K562 (cell line): ENCODE results near the gene POLE2. TPM values are rescaled to one million over a fixed set of nuclear protein-coding genes. Genes with fewer than 3 reads are reported as not detected.
"Not testable (repeated sequence)": the region's sequence is repeated elsewhere in the genome, so short reads cannot be mapped to it uniquely, and the experiment has no call there.

ENCODE experiments used
- ATAC-seq: fragments of 200-7000 bp; cut with Tn5 transposase; 3 replicates; pipeline ENCODE4 v1.9.1; 2020; ENCODE audit warnings: moderate library complexity
- BruUV-seq: library from RNA; stranded (reverse); fragments of 400-500 nt; replicated peaks from 2 replicates; lab custom pipeline; 2021; lab: Mats Ljungman, UMichigan
- CTCF ChIA-PET: fragments of 300-600 bp; formaldehyde crosslinking; extraction: SDS; loops from one replicate; lab custom pipeline; 2021; ENCODE audit warnings: low intra/inter-chr PET ratio; lab: Yijun Ruan, JAX
- POLR2A ChIA-PET: fragments of 300-600, 350-650 bp; sonication (Branson Sonifier 250); formaldehyde crosslinking; extraction: SDS; loops from one replicate; lab custom pipeline; 2021; ENCODE audit warnings: antibody characterized with exemption, inconsistent platforms; lab: Yijun Ruan, JAX
- DNase-seq, 4 experiments: peaks; one replicate each; pipeline versions ENCODE4 v3.0.0 to v3.0.0-alpha.2; 2011 to 2018; ENCODE audit warnings: low spot score in 3 of 4, mixed read lengths in 3 of 4; ENCODE audit errors: extremely low read depth in 1 of 4
- FAIRE-seq: peaks from 2 replicates; lab custom pipeline; 2011; peaks lifted over from hg19 to GRCh38; lab: Jason Lieb, UNC
- H2AFZ ChIP-seq: 2 replicates; pipeline ENCODE4 v1.6.0; 2011; ENCODE audit warnings: low read depth, low read length, control low read depth, inconsistent platforms
- H3K27ac ChIP-seq: fragments of 200-600 bp; 3 replicates; pipeline ENCODE4 v1.8.0; 2011; ENCODE audit warnings: low read depth, mild to moderate bottlenecking, control low read depth, inconsistent platforms, low read length, moderate library complexity, mixed read lengths; ENCODE audit errors: extremely low read depth
- H3K27me3 ChIP-seq, 2 experiments: fragments of 300-600 bp in 1 of 2; 2 replicates in 1 of 2; 3 replicates in 1 of 2; pipeline versions ENCODE4 v1.6.0 to v1.8.0; 2011; ENCODE audit warnings: inconsistent platforms in 2 of 2, low read length in 2 of 2, mild to moderate bottlenecking in 1 of 2, mixed read lengths in 1 of 2, moderate library complexity in 1 of 2; ENCODE audit not compliant: control insufficient read depth in 2 of 2, insufficient read depth in 2 of 2
- H3K36me3 ChIP-seq: fragments of 300-600 bp; 3 replicates; pipeline ENCODE4 v1.8.0; 2011; ENCODE audit warnings: mild to moderate bottlenecking, low read length, inconsistent platforms; ENCODE audit not compliant: control insufficient read depth, insufficient read depth
- H3K4me1 ChIP-seq, 2 experiments: fragments of 200-600 bp in 1 of 2; replicated peaks in 1 of 2; 2 replicates in 1 of 2; 3 replicates in 1 of 2; pipeline versions ENCODE4 v1.5.1 to v1.8.0; 2011; ENCODE audit warnings: inconsistent platforms in 2 of 2, low read length in 2 of 2, mild to moderate bottlenecking in 1 of 2, mixed read lengths in 1 of 2, moderate library complexity in 1 of 2; ENCODE audit not compliant: control insufficient read depth in 2 of 2, insufficient read depth in 2 of 2
- H3K4me2 ChIP-seq: 2 replicates; pipeline ENCODE4 v1.6.1; 2011; ENCODE audit warnings: low read length, control low read depth, inconsistent platforms, mixed read lengths; ENCODE audit not compliant: insufficient read depth
- H3K4me3 ChIP-seq: fragments of 200-600 bp; sonication (generic), shearing (Covaris generic); 2 replicates; pipeline ENCODE4 v1.5.1; 2016; ENCODE audit warnings: control low read depth, inconsistent platforms
- H3K79me2 ChIP-seq: fragments of 200-600 bp; 3 replicates; pipeline ENCODE4 v1.8.0; 2011; ENCODE audit warnings: low read length, inconsistent platforms; ENCODE audit not compliant: control insufficient read depth, insufficient read depth
- H3K9ac ChIP-seq, 2 experiments: 2 replicates each; pipeline versions ENCODE4 v1.6.0 to v1.6.1; 2011; ENCODE audit warnings: low read depth in 2 of 2, low read length in 2 of 2, control low read depth in 1 of 2, inconsistent platforms in 1 of 2, mild to moderate bottlenecking in 1 of 2, mixed read lengths in 1 of 2; ENCODE audit not compliant: insufficient read depth in 1 of 2
- H3K9me1 ChIP-seq: one replicate; pipeline ENCODE4 v1.6.0; 2011; ENCODE audit warnings: inconsistent platforms, mild to moderate bottlenecking, low read length, moderate library complexity; ENCODE audit not compliant: control insufficient read depth, insufficient read depth
- H3K9me3 ChIP-seq: replicated peaks from 2 replicates; pipeline ENCODE4 v1.5.1; 2011; ENCODE audit warnings: low read depth, low read length, inconsistent platforms; ENCODE audit not compliant: control insufficient read depth, insufficient read depth
- H4K20me1 ChIP-seq: replicated peaks from 2 replicates; pipeline ENCODE4 v1.6.1; 2011; ENCODE audit warnings: low read length, inconsistent platforms, mixed read lengths; ENCODE audit not compliant: control insufficient read depth, insufficient read depth
- ADNP ChIP-seq: fragments of 200-800 bp; sonication (Bioruptor generic); IDR thresholded peaks from 2 replicates; pipeline ENCODE4 v1.6.1; 2016; ENCODE audit warnings: missing genetic modification characterization, missing compliant biosample characterization
- HIVEP1 ChIP-seq: fragments of 250-450 bp; sonication (Bioruptor Pico); IDR thresholded peaks from 2 replicates; pipeline ENCODE4 v1.4.0; 2020; ENCODE audit warnings: mild to moderate bottlenecking
- MED1 ChIP-seq: sonication (generic); formaldehyde crosslinking; IDR thresholded peaks from 2 replicates; pipeline ENCODE4 v1.8.1; 2023; ENCODE audit warnings: missing genetic modification reagents, borderline replicate concordance
- NR4A1 ChIP-seq, 2 experiments: fragments of 250-450 bp in 1 of 2; fragments of 450-650 bp in 1 of 2; sonication (Bioruptor Pico) in 1 of 2; IDR thresholded peaks; 2 replicates each; pipeline versions ENCODE4 v1.4.0 to v1.6.1; 2016 to 2020; ENCODE audit warnings: mild to moderate bottlenecking in 2 of 2, missing compliant biosample characterization in 1 of 2, missing genetic modification characterization in 1 of 2, moderate library complexity in 1 of 2
- SREBF2 ChIP-seq: sonication (generic); formaldehyde crosslinking; IDR thresholded peaks from 2 replicates; pipeline ENCODE4 v1.4.0; 2020; ENCODE audit warnings: mild to moderate bottlenecking, missing genetic modification reagents
- ZNF41 ChIP-seq: fragments of 250-450 bp; sonication (Bioruptor Pico); conservative IDR thresholded peaks from 2 replicates; pipeline ENCODE4 v1.4.0; 2020; ENCODE audit warnings: mild to moderate bottlenecking
- WGBS: fragments of 100-300 bp; shearing (Covaris generic); methylation state at CpG from one replicate; pipeline ENCODE4 v1.1.6; 2016; ENCODE audit warnings: low coverage, mixed read lengths; ENCODE audit not compliant: insufficient coverage; ENCODE audit errors: missing lambda C conversion rate; 5-methylcytosine and 5-hydroxymethylcytosine counted together
- in situ Hi-C: fragments of 300-500 bp; cut with MboI; formaldehyde crosslinking; loops from 4 replicates; pipeline ENCODE4 v1.15.0; 2018; ENCODE audit warnings: inconsistent platforms, mixed read lengths
- intact Hi-C: fragments of 100-400 bp; cut with micrococcal nuclease; formaldehyde crosslinking; loops from 2 replicates; pipeline ENCODE4 v1.14.2; 2022
- polyA plus RNA-seq, 8 experiments: library from polyadenylated mRNA; depleted of rRNA in 4 of 8; stranded (reverse) in 5 of 8; unstranded in 3 of 8; fragments of >200 nt; fragmentation: Nextera tagmentation in 2 of 8; fragmentation: Illumina TruSeq in 1 of 8; extraction: Ambion mirVana in 2 of 8; extraction: Trizol in 1 of 8; gene quantifications; 2 replicates each; pipeline versions ENCODE4 v1.2.1 to v1.2.3, GENCODE V29; 2011 to 2014; ENCODE audit warnings: inconsistent platforms in 1 of 8, missing spikeins in 1 of 8
- total RNA-seq, 7 experiments: library from RNA; depleted of rRNA in 6 of 7; stranded (reverse); fragments of >200 nt in 6 of 7; fragmentation: Illumina TruSeq in 2 of 7; extraction: Trizol in 2 of 7; gene quantifications; 2 replicates each; pipeline versions ENCODE4 v1.2.1 to v1.2.3, GENCODE V29; 2011 to 2021; ENCODE audit warnings: low replicate concordance in 1 of 7

POLE2 gene
- total and polyA plus RNA-seq, 9 of the 15 experiments (the other 6 are each of a cell fraction or from before 2014, with no cell fraction given), result 30.7 to 78.4 (median 55.4) TPM

GRCh38 chr14:49702725-49703124 is 14.7 kb upstream of the POLE2 start:
- 7% methylated on average over 4 of the region's 4 CpGs for WGBS
- no peaks in the 10 kb centered on the region for H3K9me1 ChIP-seq
- H3K79me2 ChIP-seq, result no peaks in the 10 kb centered on the region
- no peaks in the 10 kb centered on the region for H4K20me1 ChIP-seq
- TF ChIP-seq HIVEP1 (no peak), MED1 (no peak), SREBF2 (CRISPR knock-in tag) (no peak), ZNF41 (no peak), NR4A1 (CRISPR knock-in tag; IDR thresholded peaks at IDR 0.05) (no peak), NR4A1 (tag; IDR thresholded peaks at IDR 0.05) (no peak)
- no peak overlapping the region for H3K4me2 ChIP-seq
- no peaks in the 10 kb centered on the region for H3K36me3 ChIP-seq
- BruUV-seq, result no TSS peak
- H3K4me1 ChIP-seq, result no peaks in the 10 kb centered on the region; a peak in 1 of 5 replicates
- no peak overlapping the region for H2AFZ ChIP-seq
- CTCF ChIA-PET, result no interaction called here
- in situ Hi-C loops (no loop called here), intact Hi-C loops (no loop called here)
- ATAC-seq (no peak), FAIRE-seq (no peak), DNase-seq (no peak)
- H3K27me3 ChIP-seq, result no peaks in the 10 kb centered on the region
- no peaks in the 10 kb centered on the region for H3K9me3 ChIP-seq
- H3K9ac ChIP-seq, result no peak overlapping the region
- POLR2A ChIA-PET, result no interaction called here
- no peak overlapping the region for H3K4me3 ChIP-seq
- H3K27ac ChIP-seq, result no peak overlapping the region

- DNase-seq, H3K27me3 ChIP-seq, H3K79me2 ChIP-seq, H3K9me3 ChIP-seq, FAIRE-seq, ATAC-seq, H3K9me1 ChIP-seq, CTCF ChIA-PET, BruUV-seq, H3K4me1 ChIP-seq, H3K36me3 ChIP-seq, in situ Hi-C loops, intact Hi-C loops, H4K20me1 ChIP-seq: not testable (repeated sequence)
- TF ChIP-seq ADNP (tag), result peak; percentile 54; the same call in 1 of the 2 replicates
- peak overlapping the region; percentile 91; the same call in 1 of the 2 replicates for H3K4me2 ChIP-seq
- peak overlapping the region; percentile 36 to 88; a peak in 1 of 4 replicates for H3K9ac ChIP-seq
- POLR2A ChIA-PET, result interaction anchor here (0.6 to 1.1 kb wide), 2 partner anchors 11 to 14 kb away, joined by 3 read pairs; no protein-coding TSS in a partner anchor
- H3K4me3 ChIP-seq, result peak overlapping the region; percentile 65; the same call in 1 of the 2 replicates
- peak overlapping the region; percentile 91; the same call in 2 of the 3 replicates for H3K27ac ChIP-seq
- WGBS, result 72% methylated on average over 6 of the region's 13 CpGs
- peak overlapping the region; percentile 93 for H2AFZ ChIP-seq
Measured at GRCh38 chr14:49693735-49694124, 5.7 kb upstream of the POLE2 start.
